Spleen (tissue), 11 donors: Measurements from ENCODE around the gene SYNPO. TPM values are rescaled to one million over a fixed set of nuclear protein-coding genes. Genes with fewer than 3 reads are reported as not detected.

Experiments used
- DNase-seq: peaks from one replicate; pipeline ENCODE4 v3.0.0-alpha.2; 2020
- H3K27ac ChIP-seq, 8 donors: fragments of 200-600 bp; sonication (generic) in 7 of 8; 1 replicate in 4 of 8; 2 replicates in 4 of 8; pipeline versions ENCODE4 v1.5.0 to v1.8.0; 2016 to 2021; ENCODE audit warnings: inconsistent platforms in 4 of 8, mild to moderate bottlenecking in 4 of 8, moderate library complexity in 1 of 8
- H3K27me3 ChIP-seq, 7 donors: fragments of 200-600 bp; sonication (generic) in 6 of 7; replicated peaks in 1 of 7; 1 replicate in 4 of 7; 2 replicates in 3 of 7; pipeline versions ENCODE4 v1.5.0 to v1.8.0; 2016 to 2021; ENCODE audit warnings: inconsistent platforms in 3 of 7, mild to moderate bottlenecking in 1 of 7
- H3K36me3 ChIP-seq, 6 donors: fragments of 200-600 bp; sonication (generic) in 5 of 6; 1 replicate in 4 of 6; 2 replicates in 2 of 6; pipeline versions ENCODE4 v1.5.0 to v1.8.0; 2016 to 2021; ENCODE audit warnings: inconsistent platforms in 2 of 6
- H3K4me1 ChIP-seq, 6 donors: fragments of 200-600 bp; sonication (generic) in 5 of 6; 1 replicate in 3 of 6; 2 replicates in 3 of 6; pipeline versions ENCODE4 v1.5.0 to v1.8.0; 2016 to 2021; ENCODE audit warnings: inconsistent platforms in 3 of 6
- H3K4me3 ChIP-seq, 8 donors: fragments of 200-600 bp; sonication (generic) in 7 of 8; 1 replicate in 4 of 8; 2 replicates in 4 of 8; pipeline versions ENCODE4 v1.5.0 to v1.8.0; 2016 to 2021; ENCODE audit warnings: inconsistent platforms in 4 of 8, mild to moderate bottlenecking in 4 of 8, moderate library complexity in 2 of 8
- H3K9me3 ChIP-seq, 8 donors: fragments of 200-600 bp; sonication (generic) in 7 of 8; 1 replicate in 4 of 8; 2 replicates in 4 of 8; pipeline versions ENCODE4 v1.5.0 to v1.8.0; 2016 to 2021; ENCODE audit warnings: inconsistent platforms in 4 of 8
- POLR2A ChIP-seq, 3 donors: fragments of 450-650 bp; IDR thresholded peaks; one replicate each; pipeline ENCODE4 v1.5.1; 2017; ENCODE audit warnings: antibody characterized with exemption in 3 of 3, mild to moderate bottlenecking in 1 of 3
- POLR2AphosphoS5 ChIP-seq, 3 donors: sonication (generic); formaldehyde crosslinking; IDR thresholded peaks; one replicate each; pipeline ENCODE4 v1.5.1; 2017; ENCODE audit warnings: antibody characterized with exemption in 3 of 3
- WGBS, 5 donors: extraction: QIAGEN DNeasy Blood & Tissue Kit in 3 of 5; methylation state at CpG; one replicate each; pipeline versions ENCODE4 v1.1.5 to v1.1.7; 2013 to 2018; 5-methylcytosine and 5-hydroxymethylcytosine counted together
- intact Hi-C: fragments of 100-400 bp; cut with DNase I; formaldehyde crosslinking; loops from one replicate; pipeline ENCODE4 v1.15.0; 2023; ENCODE audit warnings: low total_unique reads
- polyA plus RNA-seq, 3 donors: library from polyadenylated mRNA; stranded (reverse); fragments of 200-250 nt; gene quantifications; one replicate each; pipeline ENCODE4 v1.2.1, GENCODE V29; 2013
- total RNA-seq, 7 donors: library from RNA; depleted of rRNA in 3 of 7; stranded (reverse); fragments of >200 nt in 3 of 7; fragmentation: NEBNext Ultra II Directional in 4 of 7; extraction: Animal tissue kit (Norgen Biotek cat#: 25700) in 4 of 7; gene quantifications; one replicate each; pipeline versions ENCODE4 v1.1.0 to v1.2.1, GENCODE V29; 2016 to 2021
- TF ChIP-seq, protein P1 (sequence below), 11 experiments: fragments of 200-600 bp in 7 of 11; fragments of 450-650 bp in 4 of 11; sonication (generic) in 4 of 11; IDR thresholded peaks in 8 of 11; conservative IDR thresholded peaks in 3 of 11; 1 replicate in 7 of 11; 2 replicates in 4 of 11; pipeline versions ENCODE4 v1.4.0 to v1.8.0; 2016 to 2021; ENCODE audit warnings: antibody characterized with exemption in 11 of 11, inconsistent platforms in 4 of 11, mild to moderate bottlenecking in 1 of 11
- donor health status: healthy with polysubstance abuse.
- donor health status: DM: no; HTN: no; CAD: no; lungs with moderate emphysema.
- donor health status: DM: no; HTN: no; CAD: no.
- donor health status: Bipolar disorder and iron deficiency.
- donor health status: healthy.
- donor health status: DM: no; HTN: no; CAD: no.
- donor health status: DM: yes; HTN: yes; CAD: no.

Gene SYNPO
- total and polyA plus RNA-seq, 10 donors, result 6.9 to 133 (median 45.9) TPM

DNA sequence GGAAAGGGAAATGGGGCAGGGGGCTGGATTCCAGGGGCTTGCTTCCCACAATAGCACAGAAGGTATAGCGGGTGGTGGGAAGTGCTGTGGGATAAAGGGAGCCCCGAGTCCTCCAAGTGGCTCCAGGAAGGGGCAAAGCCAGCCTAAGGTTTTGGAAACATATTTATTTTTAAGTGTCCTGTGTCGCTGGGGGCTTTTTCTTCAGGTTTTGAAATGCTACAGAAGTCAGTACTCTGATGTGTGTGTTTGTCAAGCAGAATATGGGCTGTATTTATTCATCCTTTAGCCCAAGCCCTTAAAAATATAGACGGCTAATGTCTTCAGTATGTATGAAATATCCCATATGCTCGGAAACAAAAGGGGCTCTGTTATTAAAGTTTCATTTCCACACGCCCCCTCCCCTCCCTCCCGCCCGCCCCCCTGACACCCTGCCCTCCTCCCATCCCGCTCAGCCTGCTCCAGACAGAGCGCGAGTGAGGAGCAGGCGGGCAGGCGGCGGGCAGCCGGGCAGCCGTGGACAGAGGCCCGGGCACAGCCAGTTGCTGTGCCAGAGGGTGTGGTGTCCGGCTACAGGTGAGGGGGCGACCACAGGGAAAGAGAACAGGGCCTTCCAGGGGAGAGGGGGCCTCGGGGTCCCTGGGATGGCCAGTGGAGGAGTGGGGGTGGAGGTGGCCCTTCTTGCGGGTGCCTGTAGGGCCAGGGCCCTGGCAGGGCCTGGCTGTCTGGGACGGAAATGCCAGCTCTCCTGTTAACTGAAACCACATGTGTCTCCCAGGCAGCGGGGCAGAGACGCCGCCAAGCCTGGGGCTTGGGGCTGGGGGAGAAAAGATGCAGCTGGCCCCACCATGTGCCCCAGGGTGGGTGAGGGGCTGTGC, 39.6 kb upstream of the SYNPO start:
- WGBS, 5 donors, result 64 to 80% (median 78%) methylated on average over 20 to 25 of the region's 25 CpGs
- TF ChIP-seq, protein P1, sequence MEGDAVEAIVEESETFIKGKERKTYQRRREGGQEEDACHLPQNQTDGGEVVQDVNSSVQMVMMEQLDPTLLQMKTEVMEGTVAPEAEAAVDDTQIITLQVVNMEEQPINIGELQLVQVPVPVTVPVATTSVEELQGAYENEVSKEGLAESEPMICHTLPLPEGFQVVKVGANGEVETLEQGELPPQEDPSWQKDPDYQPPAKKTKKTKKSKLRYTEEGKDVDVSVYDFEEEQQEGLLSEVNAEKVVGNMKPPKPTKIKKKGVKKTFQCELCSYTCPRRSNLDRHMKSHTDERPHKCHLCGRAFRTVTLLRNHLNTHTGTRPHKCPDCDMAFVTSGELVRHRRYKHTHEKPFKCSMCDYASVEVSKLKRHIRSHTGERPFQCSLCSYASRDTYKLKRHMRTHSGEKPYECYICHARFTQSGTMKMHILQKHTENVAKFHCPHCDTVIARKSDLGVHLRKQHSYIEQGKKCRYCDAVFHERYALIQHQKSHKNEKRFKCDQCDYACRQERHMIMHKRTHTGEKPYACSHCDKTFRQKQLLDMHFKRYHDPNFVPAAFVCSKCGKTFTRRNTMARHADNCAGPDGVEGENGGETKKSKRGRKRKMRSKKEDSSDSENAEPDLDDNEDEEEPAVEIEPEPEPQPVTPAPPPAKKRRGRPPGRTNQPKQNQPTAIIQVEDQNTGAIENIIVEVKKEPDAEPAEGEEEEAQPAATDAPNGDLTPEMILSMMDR (IDR thresholded peaks at IDR 0.05 in 8 of 11, conservative IDR thresholded peaks at IDR 0.05 in 3 of 11), result no peak
- peaks cover 0 to 84% (median 45%) of the 10 kb centered on the region in 6 donors for H3K4me1 ChIP-seq
- H3K36me3 ChIP-seq, result no peaks in the 10 kb centered on the region
- DNase-seq, result peak; percentile 69
- H3K27ac ChIP-seq, result peak overlapping the region in 5 of 8 donors; percentile 27 to 68 (median 61)
- intact Hi-C loops, result no loop called here
- no peaks in the 10 kb centered on the region for H3K9me3 ChIP-seq
- no peak overlapping the region for H3K4me3 ChIP-seq
- no peaks in the 10 kb centered on the region for H3K27me3 ChIP-seq

DNA sequence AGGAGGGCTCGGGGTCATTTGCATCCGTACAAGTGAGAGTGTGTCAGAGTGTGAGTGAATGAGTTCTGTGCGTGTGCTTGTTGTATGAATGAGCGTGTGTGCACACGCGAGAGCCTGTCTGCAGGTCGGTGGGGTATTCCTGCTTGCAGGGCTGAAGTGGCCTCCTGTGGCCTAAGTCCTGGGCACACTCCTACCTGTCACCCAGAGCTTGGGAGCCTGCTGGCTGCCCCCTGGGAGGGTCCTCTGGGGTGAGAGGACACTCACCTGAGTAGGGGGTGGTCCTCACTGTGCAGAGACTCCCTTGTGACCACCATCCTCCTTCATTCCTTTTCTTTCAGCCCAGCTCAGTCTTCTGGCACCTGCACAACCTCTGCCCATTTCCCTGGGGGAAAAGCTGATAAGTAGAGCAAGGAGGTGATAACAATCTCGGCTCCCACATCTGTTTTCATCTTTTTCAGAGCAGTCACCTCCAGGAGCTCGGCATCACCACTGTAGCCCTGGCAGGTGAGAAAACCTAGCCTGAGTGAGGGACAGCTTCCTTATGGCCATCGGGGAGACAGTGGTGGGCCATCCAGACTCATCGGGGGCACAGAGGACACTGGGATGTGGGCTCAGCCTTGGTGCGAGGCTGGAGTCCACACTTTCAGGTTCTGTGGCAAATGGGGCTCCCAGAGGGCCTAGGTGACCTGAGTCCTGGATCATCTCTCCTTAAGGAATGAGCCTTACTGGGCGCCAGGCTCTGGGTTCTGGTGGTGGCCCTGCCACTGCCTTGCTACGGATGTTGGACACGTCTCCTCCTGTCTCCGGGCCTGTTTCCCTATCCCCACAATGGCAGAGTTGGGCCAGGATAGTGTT, 38.7 kb upstream of the SYNPO start:
- intact Hi-C loops, result no loop called here

DNA sequence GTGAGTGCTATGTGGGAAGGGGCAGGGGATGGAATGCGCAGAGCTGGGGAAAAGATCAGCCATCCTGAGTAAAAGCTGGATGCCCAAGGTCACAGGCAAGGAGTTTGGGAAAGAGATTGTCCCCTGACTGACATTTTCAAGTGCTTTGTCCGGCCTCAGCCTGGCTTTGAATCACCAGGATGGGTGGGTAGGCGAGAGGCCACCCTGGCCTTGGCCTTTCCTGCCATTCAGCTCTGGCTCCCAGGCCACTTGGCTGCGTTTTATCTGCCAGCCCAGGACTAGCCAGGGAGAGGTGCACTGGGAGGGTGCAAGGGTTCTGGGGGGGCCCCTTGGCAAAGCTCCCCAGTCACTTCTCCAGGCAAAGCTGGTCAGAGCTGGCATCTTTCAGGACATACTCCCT, 37.4 kb upstream of the SYNPO start:
- no peaks in the 10 kb centered on the region for H3K36me3 ChIP-seq
- no peaks in the 10 kb centered on the region for H3K27me3 ChIP-seq
- H3K9me3 ChIP-seq, result no peaks in the 10 kb centered on the region
- TF ChIP-seq POLR2A (IDR thresholded peaks at IDR 0.05) (no peak), POLR2AphosphoS5 (IDR thresholded peaks at IDR 0.05) (peak; percentile 72 to 83 (median 82))
- peaks cover 0 to 76% (median 42%) of the 10 kb centered on the region in 6 donors for H3K4me1 ChIP-seq
- H3K4me3 ChIP-seq, result no peak overlapping the region
- WGBS, 5 donors, result 67 to 95% (median 75%) methylated on average over 4 of the region's 4 CpGs
- H3K27ac ChIP-seq, result peak overlapping the region in 7 of 8 donors; percentile 51 to 71 (median 64)
- intact Hi-C loops, result no loop called here
- DNase-seq, result peak; percentile 88

More for the DNA sequence above, 38.7 kb upstream of the SYNPO start:
- TF ChIP-seq POLR2A (IDR thresholded peaks at IDR 0.05), result no peak
- TF ChIP-seq, protein P1 (IDR thresholded peaks at IDR 0.05 in 8 of 11, conservative IDR thresholded peaks at IDR 0.05 in 3 of 11), result no peak
- no peak for TF ChIP-seq POLR2AphosphoS5 (IDR thresholded peaks at IDR 0.05)
- Histone ChIP-seq H3K27ac (peak overlapping the region in 3 of 8 donors; percentile 27 to 68 (median 61)), H3K4me3 (no peak overlapping the region), H3K36me3 (no peaks in the 10 kb centered on the region), H3K4me1 (peaks cover 0 to 86% (median 45%) of the 10 kb centered on the region in 6 donors), H3K9me3 (no peaks in the 10 kb centered on the region), H3K27me3 (no peaks in the 10 kb centered on the region)
- 82 to 89% (median 85%) methylated on average over 11 to 16 of the region's 16 CpGs for WGBS, 5 donors
- DNase-seq, result peak; percentile 56

DNA sequence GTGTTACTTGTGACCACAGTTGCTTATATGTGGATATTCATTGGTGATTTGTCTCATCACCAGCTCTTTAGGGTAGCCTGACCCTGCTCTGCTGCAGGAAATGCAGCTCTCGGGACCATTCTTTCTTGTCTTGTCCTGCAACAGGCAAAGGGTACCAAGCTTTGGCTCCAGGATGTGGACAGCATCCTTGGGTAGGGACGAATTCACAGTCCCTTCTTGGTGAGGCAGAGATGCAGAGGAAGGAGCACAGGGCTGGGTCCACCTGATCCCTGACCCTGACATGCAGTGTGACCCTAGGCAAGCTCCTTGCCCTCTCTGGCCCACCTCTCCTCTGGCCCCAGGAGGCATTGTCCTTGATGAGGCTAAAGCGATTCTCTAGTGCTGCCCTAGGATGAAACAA, 37.0 kb upstream of the SYNPO start:
- Histone ChIP-seq H3K27ac (peak overlapping the region in 7 of 8 donors; percentile 51 to 71 (median 64)), H3K36me3 (no peaks in the 10 kb centered on the region), H3K9me3 (no peaks in the 10 kb centered on the region), H3K27me3 (no peaks in the 10 kb centered on the region), H3K4me3 (no peak overlapping the region), H3K4me1 (peaks cover 0 to 72% (median 40%) of the 10 kb centered on the region in 6 donors)
- DNase-seq, result peak; percentile 33
- intact Hi-C loops, result no loop called here
- WGBS, 5 donors, result 52 to 86% (median 69%) methylated on average over 3 of the region's 3 CpGs
- TF ChIP-seq POLR2A (IDR thresholded peaks at IDR 0.05), result no peak
- TF ChIP-seq, protein P1 (IDR thresholded peaks at IDR 0.05 in 8 of 11, conservative IDR thresholded peaks at IDR 0.05 in 3 of 11), result no peak
- TF ChIP-seq POLR2AphosphoS5 (IDR thresholded peaks at IDR 0.05), result no peak
